PC-9 (cell line): ENCODE results near the gene MAGI1. TPM values are rescaled to one million over a fixed set of nuclear protein-coding genes. Genes with fewer than 3 reads are reported as not detected.

ENCODE experiments used
- BruUV-seq: library from RNA; stranded (reverse); fragments of 400-500 nt; replicated peaks from 2 replicates; lab custom pipeline; 2021; lab: Mats Ljungman, UMichigan
- CTCF ChIA-PET: fragments of 300-600 bp; sonication (Branson Sonifier 250); formaldehyde crosslinking; loops from one replicate; lab custom pipeline; 2022; ENCODE audit warnings: antibody characterized with exemption; lab: Charles Lee
- POLR2A ChIA-PET: fragments of 300-600 bp; sonication (Branson Sonifier 250); formaldehyde crosslinking; loops from one replicate; lab custom pipeline; 2022; ENCODE audit warnings: antibody characterized with exemption; ENCODE audit not compliant: unreplicated experiment; lab: Charles Lee
- DNase-seq, 2 experiments: peaks; one replicate each; pipeline versions ENCODE4 v3.0.0 to v3.0.0-alpha.2; 2015 to 2022; ENCODE audit warnings: mixed read lengths in 1 of 2
- H2AFZ ChIP-seq: fragments of 200-600 bp; sonication (generic); 2 replicates; pipeline ENCODE4 v1.8.1; 2017; ENCODE audit warnings: antibody characterized with exemption
- H3F3A ChIP-seq: fragments of 200-600 bp; sonication (generic); 2 replicates; pipeline ENCODE4 v1.8.1; 2017; ENCODE audit warnings: antibody characterized with exemption, mild to moderate bottlenecking, low read depth; ENCODE audit not compliant: insufficient read depth
- H3K27ac ChIP-seq: fragments of 200-600 bp; sonication (generic); 2 replicates; pipeline ENCODE4 v1.6.1; 2016; ENCODE audit warnings: mixed run types
- H3K27me3 ChIP-seq: fragments of 200-600 bp; sonication (generic); 2 replicates; pipeline ENCODE4 v1.6.1; 2016; ENCODE audit warnings: low read depth, mixed run types; ENCODE audit not compliant: insufficient read depth
- H3K36me3 ChIP-seq: fragments of 200-600 bp; sonication (generic); 2 replicates; pipeline ENCODE4 v1.6.1; 2016; ENCODE audit warnings: low read depth, mixed run types
- H3K4me1 ChIP-seq: fragments of 200-600 bp; sonication (generic); replicated peaks from 2 replicates; pipeline ENCODE4 v1.6.1; 2016; ENCODE audit warnings: mixed run types; ENCODE audit not compliant: insufficient read depth
- H3K4me2 ChIP-seq: fragments of 200-600 bp; sonication (generic); 2 replicates; pipeline ENCODE4 v1.6.1; 2017; ENCODE audit warnings: mixed run types
- H3K4me3 ChIP-seq: fragments of 200-600 bp; sonication (generic); 2 replicates; pipeline ENCODE4 v1.6.1; 2016; ENCODE audit warnings: mixed run types
- H3K79me2 ChIP-seq: fragments of 200-600 bp; sonication (generic); 2 replicates; pipeline ENCODE4 v1.6.1; 2017; ENCODE audit warnings: low read depth, mixed run types
- H3K9me2 ChIP-seq: fragments of 200-600 bp; sonication (generic); 2 replicates; pipeline ENCODE4 v1.8.1; 2017; ENCODE audit warnings: mild to moderate bottlenecking; ENCODE audit not compliant: insufficient read depth
- H3K9me3 ChIP-seq: fragments of 200-600 bp; sonication (generic); 2 replicates; pipeline ENCODE4 v1.8.1; 2016; ENCODE audit warnings: low read depth; ENCODE audit not compliant: insufficient read depth
- H4K20me1 ChIP-seq: fragments of 200-600 bp; sonication (generic); 2 replicates; pipeline ENCODE4 v1.8.1; 2017; ENCODE audit not compliant: insufficient read depth
- EZH2 ChIP-seq: fragments of 200-600 bp; sonication (generic); IDR thresholded peaks from 2 replicates; pipeline ENCODE4 v1.8.0; 2017; ENCODE audit warnings: antibody characterized with exemption, low read depth
- intact Hi-C: fragments of 100-400 bp; cut with micrococcal nuclease; formaldehyde crosslinking; loops from one replicate; pipeline ENCODE4 v1.10.0; 2022; ENCODE audit not compliant: unreplicated experiment
- total RNA-seq: library from RNA; stranded (reverse); gene quantifications from 2 replicates; pipeline ENCODE4 v1.2.3, GENCODE V29; 2021
- TF ChIP-seq, protein P1 (sequence below): fragments of 200-600 bp; sonication (generic); conservative IDR thresholded peaks from 2 replicates; pipeline ENCODE4 v1.6.1; 2017; ENCODE audit warnings: mixed run types, antibody characterized with exemption, mild to moderate bottlenecking, moderate library complexity

Gene MAGI1
- total RNA-seq, 1 experiment from 2014 or later, result 23.3 TPM

DNA sequence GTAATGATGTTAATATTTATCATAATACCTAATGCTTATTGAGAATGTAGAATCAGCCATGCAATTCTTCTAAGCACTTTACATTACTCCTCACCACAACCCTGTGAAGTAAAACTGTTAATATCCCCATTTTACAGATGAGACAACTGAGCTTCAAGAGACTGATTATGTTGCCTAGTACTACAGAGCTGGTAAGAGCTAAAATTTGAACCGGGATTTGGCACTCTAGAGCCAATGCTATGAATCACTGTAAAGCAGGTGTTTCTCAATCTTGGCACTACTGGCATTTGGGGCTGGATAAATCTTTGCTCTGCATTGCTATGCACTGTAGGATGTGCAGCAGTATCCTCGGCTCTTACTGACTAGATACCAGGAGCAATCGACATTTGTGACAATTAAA lies 367.7 kb downstream of the MAGI1 start:
- no peaks in the 10 kb centered on the region for H3F3A ChIP-seq
- no peaks in the 10 kb centered on the region for H3K79me2 ChIP-seq
- no peak for DNase-seq
- H3K36me3 ChIP-seq, result no peaks in the 10 kb centered on the region
- no peaks in the 10 kb centered on the region; the same call in 1 of the 2 replicates for H4K20me1 ChIP-seq
- no peak overlapping the region for H3K4me3 ChIP-seq
- ChIA-PET POLR2A (no interaction called here), CTCF (no interaction called here)
- H3K9me2 ChIP-seq, result no peaks in the 10 kb centered on the region
- no peaks in the 10 kb centered on the region for H3K27me3 ChIP-seq
- H2AFZ ChIP-seq, result no peak overlapping the region
- no peaks in the 10 kb centered on the region for H3K9me3 ChIP-seq
- no peak overlapping the region for H3K4me2 ChIP-seq
- intact Hi-C loops, result loop anchor here (10.0 kb wide), 1 partner anchor 1136 kb away; no protein-coding TSS in a partner anchor
- no peak overlapping the region for H3K27ac ChIP-seq
- no peaks in the 10 kb centered on the region for H3K4me1 ChIP-seq
- BruUV-seq, result no TSS peak
- TF ChIP-seq EZH2, result no peak
- TF ChIP-seq, protein P1, sequence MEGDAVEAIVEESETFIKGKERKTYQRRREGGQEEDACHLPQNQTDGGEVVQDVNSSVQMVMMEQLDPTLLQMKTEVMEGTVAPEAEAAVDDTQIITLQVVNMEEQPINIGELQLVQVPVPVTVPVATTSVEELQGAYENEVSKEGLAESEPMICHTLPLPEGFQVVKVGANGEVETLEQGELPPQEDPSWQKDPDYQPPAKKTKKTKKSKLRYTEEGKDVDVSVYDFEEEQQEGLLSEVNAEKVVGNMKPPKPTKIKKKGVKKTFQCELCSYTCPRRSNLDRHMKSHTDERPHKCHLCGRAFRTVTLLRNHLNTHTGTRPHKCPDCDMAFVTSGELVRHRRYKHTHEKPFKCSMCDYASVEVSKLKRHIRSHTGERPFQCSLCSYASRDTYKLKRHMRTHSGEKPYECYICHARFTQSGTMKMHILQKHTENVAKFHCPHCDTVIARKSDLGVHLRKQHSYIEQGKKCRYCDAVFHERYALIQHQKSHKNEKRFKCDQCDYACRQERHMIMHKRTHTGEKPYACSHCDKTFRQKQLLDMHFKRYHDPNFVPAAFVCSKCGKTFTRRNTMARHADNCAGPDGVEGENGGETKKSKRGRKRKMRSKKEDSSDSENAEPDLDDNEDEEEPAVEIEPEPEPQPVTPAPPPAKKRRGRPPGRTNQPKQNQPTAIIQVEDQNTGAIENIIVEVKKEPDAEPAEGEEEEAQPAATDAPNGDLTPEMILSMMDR, result no peak

DNA sequence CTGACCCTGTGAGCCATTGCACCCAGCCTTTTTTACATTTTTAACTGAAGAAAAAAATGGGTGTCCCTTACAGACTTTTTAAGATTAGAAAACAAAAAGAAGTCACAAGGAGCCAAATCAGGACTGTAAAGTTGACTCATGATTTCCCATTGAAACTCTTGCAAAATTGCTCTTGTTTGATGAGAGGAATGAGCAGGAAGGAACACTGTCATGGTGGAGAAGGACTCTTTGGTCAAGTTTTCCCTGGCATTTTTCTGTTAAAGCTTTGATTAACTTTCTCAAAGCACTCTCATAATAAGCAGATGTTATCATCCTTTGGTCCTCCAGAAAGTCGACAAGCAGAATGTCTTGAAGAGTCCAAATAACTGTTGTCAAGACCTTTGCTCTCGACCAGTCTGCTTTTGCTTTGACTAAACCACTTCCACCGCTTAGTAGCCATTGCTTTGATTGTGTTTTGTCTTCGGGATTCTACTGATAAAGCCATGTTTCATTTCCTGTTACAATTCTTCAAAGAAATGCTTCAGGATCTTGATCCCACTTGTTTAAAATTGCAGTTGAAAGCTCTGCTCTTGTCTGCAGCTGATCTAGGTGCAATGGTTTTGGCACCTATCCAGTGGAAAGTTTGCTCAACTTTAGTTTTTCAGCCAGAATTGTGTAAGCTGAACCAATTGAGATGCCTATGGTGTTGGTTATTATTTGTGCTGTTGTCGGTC lies 369.4 kb downstream of the MAGI1 start:
- ChIA-PET CTCF (interaction anchor here (0.6 kb wide), 2 partner anchors 25 to 26 kb away, joined by 4 to 7 read pairs; no protein-coding TSS in a partner anchor), POLR2A (no interaction called here)
- no peaks in the 10 kb centered on the region for H3K27me3 ChIP-seq
- H4K20me1 ChIP-seq, result no peaks in the 10 kb centered on the region
- H3K4me1 ChIP-seq, result no peaks in the 10 kb centered on the region
- no peak overlapping the region for H2AFZ ChIP-seq
- H3K27ac ChIP-seq, result no peak overlapping the region
- no peak for DNase-seq
- intact Hi-C loops, result no loop called here
- no peak overlapping the region for H3K4me3 ChIP-seq
- no TSS peak for BruUV-seq
- H3F3A ChIP-seq, result no peaks in the 10 kb centered on the region
- H3K4me2 ChIP-seq, result no peak overlapping the region
- H3K9me3 ChIP-seq, result no peaks in the 10 kb centered on the region
- no peaks in the 10 kb centered on the region for H3K36me3 ChIP-seq
- TF ChIP-seq, protein P1, result no peak
- TF ChIP-seq EZH2, result no peak
- no peaks in the 10 kb centered on the region for H3K9me2 ChIP-seq
- no peaks in the 10 kb centered on the region for H3K79me2 ChIP-seq

DNA sequence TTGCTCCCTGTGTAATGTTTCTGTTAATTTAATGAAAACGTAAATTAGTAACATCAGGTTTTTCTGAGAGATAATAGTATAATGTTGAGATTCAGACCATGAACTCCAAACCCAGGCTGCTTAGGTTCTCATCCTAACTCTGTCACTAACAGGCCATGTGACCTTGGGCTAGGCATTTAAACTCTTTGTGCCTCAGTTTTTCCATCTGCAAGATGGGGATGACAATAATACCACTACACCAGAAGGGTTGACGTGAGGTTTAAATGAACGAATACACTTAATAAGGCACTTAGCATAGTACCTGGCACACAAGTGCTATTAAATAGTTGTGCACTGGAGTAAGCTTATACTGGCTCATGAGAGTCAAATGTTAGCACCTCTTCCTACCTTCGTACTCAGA lies 370.8 kb downstream of the MAGI1 start:
- BruUV-seq, result no TSS peak
- Histone ChIP-seq H2AFZ (no peak overlapping the region), H3K27ac (no peak overlapping the region), H3K36me3 (no peaks in the 10 kb centered on the region), H4K20me1 (no peaks in the 10 kb centered on the region), H3F3A (no peaks in the 10 kb centered on the region), H3K4me2 (no peak overlapping the region), H3K79me2 (no peaks in the 10 kb centered on the region), H3K4me3 (no peak overlapping the region), H3K27me3 (no peaks in the 10 kb centered on the region), H3K9me3 (no peaks in the 10 kb centered on the region), H3K9me2 (no peaks in the 10 kb centered on the region), H3K4me1 (no peaks in the 10 kb centered on the region)
- intact Hi-C loops, result no loop called here
- POLR2A ChIA-PET, result no interaction called here
- no peak for TF ChIP-seq EZH2
- TF ChIP-seq, protein P1, result no peak
- CTCF ChIA-PET, result interaction anchor here (0.7 kb wide), 1 partner anchor 953 kb away, joined by 3 read pairs; no protein-coding TSS in a partner anchor
- no peak for DNase-seq
